Astrocyte of the spinal cord (primary cell): Measurements from ENCODE around the gene SYT14.

Experiments
- DNase-seq: peaks from one replicate; pipeline ENCODE4 v3.0.0; 2011; ENCODE audit warnings: low read depth, low spot score
- H3K4me3 ChIP-seq: 2 replicates; pipeline ENCODE4 v1.5.1; 2011; ENCODE audit warnings: low read depth, mild to moderate bottlenecking, low read length, moderate library complexity
- in situ Hi-C: cut with HindIII; loops from 2 replicates; pipeline ENCODE4 v1.10.0; 2017; ENCODE audit warnings: low sequenced_read_pairs
- TF ChIP-seq, protein P1 (sequence below): IDR thresholded peaks from 2 replicates; pipeline ENCODE4 v1.5.1; 2012; ENCODE audit warnings: low read depth, mild to moderate bottlenecking, low read length, inconsistent platforms

Gene SYT14

DNA sequence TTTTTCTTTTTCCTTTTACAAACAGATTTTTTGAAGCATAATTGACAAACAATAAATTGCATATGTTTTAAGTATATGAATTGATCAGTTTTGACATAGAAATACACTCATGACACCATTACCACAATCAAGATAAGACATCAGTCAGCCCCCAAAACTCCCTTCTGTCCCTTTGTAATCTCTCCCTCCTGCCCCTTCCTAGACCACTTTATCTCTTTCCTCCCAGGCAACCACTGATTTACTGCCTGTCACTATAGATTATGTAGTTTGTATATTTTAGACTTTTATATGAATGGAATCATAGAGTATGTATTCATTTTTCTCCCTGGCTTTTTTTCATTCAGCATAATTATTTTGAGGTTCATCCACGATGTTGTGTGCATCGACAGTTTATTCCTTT lies 6.9 kb upstream of the SYT14 start:
- DNase-seq: no peak
- TF ChIP-seq, protein P1, sequence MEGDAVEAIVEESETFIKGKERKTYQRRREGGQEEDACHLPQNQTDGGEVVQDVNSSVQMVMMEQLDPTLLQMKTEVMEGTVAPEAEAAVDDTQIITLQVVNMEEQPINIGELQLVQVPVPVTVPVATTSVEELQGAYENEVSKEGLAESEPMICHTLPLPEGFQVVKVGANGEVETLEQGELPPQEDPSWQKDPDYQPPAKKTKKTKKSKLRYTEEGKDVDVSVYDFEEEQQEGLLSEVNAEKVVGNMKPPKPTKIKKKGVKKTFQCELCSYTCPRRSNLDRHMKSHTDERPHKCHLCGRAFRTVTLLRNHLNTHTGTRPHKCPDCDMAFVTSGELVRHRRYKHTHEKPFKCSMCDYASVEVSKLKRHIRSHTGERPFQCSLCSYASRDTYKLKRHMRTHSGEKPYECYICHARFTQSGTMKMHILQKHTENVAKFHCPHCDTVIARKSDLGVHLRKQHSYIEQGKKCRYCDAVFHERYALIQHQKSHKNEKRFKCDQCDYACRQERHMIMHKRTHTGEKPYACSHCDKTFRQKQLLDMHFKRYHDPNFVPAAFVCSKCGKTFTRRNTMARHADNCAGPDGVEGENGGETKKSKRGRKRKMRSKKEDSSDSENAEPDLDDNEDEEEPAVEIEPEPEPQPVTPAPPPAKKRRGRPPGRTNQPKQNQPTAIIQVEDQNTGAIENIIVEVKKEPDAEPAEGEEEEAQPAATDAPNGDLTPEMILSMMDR: no peak
- in situ Hi-C loops: no loop called here
- no peak overlapping the region for H3K4me3 ChIP-seq

DNA sequence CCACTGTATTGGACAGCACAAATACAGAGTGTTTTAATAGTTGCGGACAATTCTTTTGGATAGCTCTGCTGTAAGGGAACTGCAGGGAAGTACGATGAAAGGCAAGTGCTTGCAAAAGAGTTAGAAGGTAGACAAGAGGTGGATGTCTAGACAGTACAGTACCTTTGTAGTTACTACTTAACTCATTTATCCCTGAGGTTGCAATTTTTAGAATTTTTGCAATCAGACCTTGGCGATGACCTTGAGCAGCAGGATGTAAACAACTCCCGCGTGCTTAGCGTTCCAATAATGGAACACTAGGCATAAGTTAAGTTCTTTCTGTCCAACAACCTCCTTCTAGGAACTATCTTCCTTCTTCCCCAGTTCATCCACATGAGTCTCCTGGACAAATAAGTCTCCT lies 1.9 kb upstream of the SYT14 start:
- TF ChIP-seq, protein P1: no peak
- in situ Hi-C loops: no loop called here
- DNase-seq: no peak
- H3K4me3 ChIP-seq: no peak overlapping the region

DNA sequence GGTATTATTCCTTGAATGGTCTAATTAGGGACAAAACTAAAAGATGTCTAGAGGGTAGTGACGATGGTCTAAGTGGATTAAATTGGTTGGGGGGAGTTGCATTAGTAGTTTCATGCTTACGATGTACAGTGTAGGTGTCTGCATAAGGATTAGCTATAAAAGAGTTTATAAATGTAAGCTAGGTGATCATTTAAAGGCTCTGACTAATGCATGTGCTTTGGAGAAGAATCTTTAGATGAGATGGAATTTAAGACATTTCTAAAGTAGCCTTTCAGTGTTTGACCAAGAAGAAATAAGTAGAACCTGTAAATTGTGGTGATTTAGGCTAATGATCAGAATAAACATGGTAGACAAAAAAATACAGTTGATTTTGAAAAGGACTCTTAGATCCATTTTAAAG lies 7.4 kb downstream of the SYT14 start:
- H3K4me3 ChIP-seq: no peak overlapping the region
- in situ Hi-C loops: no loop called here
- TF ChIP-seq, protein P1: no peak
- no peak for DNase-seq

DNA sequence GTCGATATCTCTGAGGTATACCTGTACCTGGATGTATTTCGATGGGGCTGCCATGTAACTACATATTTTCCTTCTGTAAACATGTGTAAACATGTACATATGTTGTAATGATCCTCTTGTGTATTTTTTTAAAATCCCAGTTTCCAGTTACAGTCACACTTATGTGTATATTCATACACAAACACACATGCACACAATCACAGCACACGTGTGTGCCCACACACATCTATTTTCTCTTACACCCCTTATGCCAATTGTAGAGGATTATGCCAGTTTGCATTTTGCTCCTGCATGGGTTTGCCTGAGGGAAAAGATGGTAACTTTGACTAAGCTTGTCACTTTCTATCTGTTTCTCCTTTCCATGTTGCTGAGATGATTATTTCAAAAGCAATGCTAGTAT lies 10.1 kb downstream of the SYT14 start:
- in situ Hi-C loops: no loop called here
- no peak for DNase-seq
- TF ChIP-seq, protein P1: no peak
- no peak overlapping the region for H3K4me3 ChIP-seq

DNA sequence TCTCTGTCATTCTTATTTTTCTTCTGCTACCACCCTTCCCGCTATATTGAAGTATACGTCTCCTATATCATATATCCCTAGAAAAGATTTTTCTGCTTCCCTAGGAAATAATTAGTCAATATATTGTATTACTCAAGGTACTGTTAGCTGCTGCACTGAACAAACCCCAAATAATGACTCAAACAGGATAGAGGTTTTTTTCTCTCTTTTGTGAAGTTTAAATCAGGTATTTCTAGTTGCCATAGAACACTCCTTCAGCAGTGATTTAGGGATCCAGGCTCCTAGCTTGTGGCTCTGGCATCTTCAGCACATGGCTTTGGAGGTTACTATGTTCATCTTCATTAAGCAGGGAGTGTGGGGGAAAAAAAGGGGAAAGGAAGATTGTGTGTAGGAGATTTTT lies 18.1 kb downstream of the SYT14 start:
- no peak overlapping the region for H3K4me3 ChIP-seq
- DNase-seq: no peak
- in situ Hi-C loops: no loop called here
- TF ChIP-seq, protein P1: no peak

DNA sequence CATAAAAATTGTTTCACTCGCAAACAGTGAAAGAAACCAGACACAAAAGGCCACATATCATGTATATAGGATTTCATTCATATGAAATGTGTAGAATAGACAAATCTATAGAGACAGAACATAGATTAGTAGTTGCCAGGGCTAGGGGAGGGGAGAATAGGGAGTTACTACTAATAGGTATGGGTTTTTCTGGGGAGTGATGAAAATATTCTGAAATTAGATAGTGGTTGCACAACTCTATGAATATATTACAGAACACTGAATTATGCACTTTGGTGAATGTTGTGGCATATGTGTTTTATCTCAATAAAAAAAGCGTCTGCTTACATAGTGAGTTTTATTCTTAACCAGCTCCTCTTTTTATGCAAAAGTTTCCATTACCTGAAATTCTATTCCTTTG lies 21.6 kb downstream of the SYT14 start:
- in situ Hi-C loops: no loop called here
- TF ChIP-seq, protein P1: no peak
- no peak for DNase-seq
- H3K4me3 ChIP-seq: no peak overlapping the region

DNA sequence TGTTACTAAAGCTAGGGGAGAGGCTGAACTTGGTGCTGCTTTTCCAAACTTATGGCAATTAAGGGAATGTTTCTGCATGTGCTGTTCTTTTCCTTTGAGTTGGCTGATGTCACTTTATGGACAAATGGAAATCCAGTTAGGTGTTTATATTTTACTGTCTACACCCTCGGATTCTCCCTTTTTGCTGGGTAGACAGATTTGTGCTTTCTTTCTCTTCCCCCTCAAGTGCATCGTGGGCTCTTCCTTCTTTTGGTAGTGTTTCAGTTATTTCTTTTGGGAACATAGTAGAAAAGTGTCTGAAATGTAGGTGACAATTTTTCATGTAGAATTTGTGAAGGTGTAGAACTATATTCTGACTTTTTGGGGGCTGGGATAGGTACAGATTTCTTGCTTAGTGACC lies 22.9 kb downstream of the SYT14 start:
- DNase-seq: no peak
- TF ChIP-seq, protein P1: no peak
- H3K4me3 ChIP-seq: no peak overlapping the region
- in situ Hi-C loops: no loop called here
